GM23248 (cell line): ENCODE results near the gene PDE3B. TPM values are rescaled to one million over a fixed set of nuclear protein-coding genes. Genes with fewer than 3 reads are reported as not detected.
"Not testable (repeated sequence)": the region's sequence is repeated elsewhere in the genome, so short reads cannot be mapped to it uniquely, and the experiment has no call there.

Source experiments
- DNase-seq: peaks from one replicate; pipeline ENCODE4 v3.0.0-alpha.2; 2015
- H2AFZ ChIP-seq: fragments of 200-600 bp; sonication (generic); 2 replicates; pipeline ENCODE4 v1.6.1; 2016; ENCODE audit warnings: antibody characterized with exemption
- H3F3A ChIP-seq: fragments of 200-600 bp; sonication (generic); 2 replicates; pipeline ENCODE4 v1.6.1; 2016; ENCODE audit warnings: mild to moderate bottlenecking, antibody characterized with exemption, mixed run types; ENCODE audit not compliant: insufficient read depth
- H3K27ac ChIP-seq: fragments of 200-600 bp; sonication (generic); 2 replicates; pipeline ENCODE4 v1.5.1; 2016; ENCODE audit warnings: mild to moderate bottlenecking
- H3K27me3 ChIP-seq: fragments of 200-600 bp; sonication (generic); replicated peaks from 2 replicates; pipeline ENCODE4 v1.6.1; 2016; ENCODE audit warnings: mild to moderate bottlenecking; ENCODE audit not compliant: insufficient read depth
- H3K36me3 ChIP-seq: fragments of 200-600 bp; sonication (generic); 2 replicates; pipeline ENCODE4 v1.6.1; 2016; ENCODE audit warnings: low read depth, mild to moderate bottlenecking
- H3K4me1 ChIP-seq: fragments of 200-600 bp; sonication (generic); 2 replicates; pipeline ENCODE4 v1.6.1; 2016; ENCODE audit warnings: mild to moderate bottlenecking; ENCODE audit not compliant: insufficient read depth
- H3K4me2 ChIP-seq: fragments of 200-600 bp; sonication (generic); one replicate; pipeline ENCODE4 v1.6.1; 2016; ENCODE audit warnings: mild to moderate bottlenecking; ENCODE audit not compliant: unreplicated experiment
- H3K4me3 ChIP-seq: fragments of 200-600 bp; sonication (generic); 2 replicates; pipeline ENCODE4 v1.5.1; 2016; ENCODE audit warnings: mild to moderate bottlenecking
- H3K79me2 ChIP-seq: fragments of 200-600 bp; sonication (generic); 2 replicates; pipeline ENCODE4 v1.6.1; 2016; ENCODE audit warnings: mild to moderate bottlenecking; ENCODE audit not compliant: insufficient read depth
- H3K9ac ChIP-seq: fragments of 200-600 bp; sonication (generic); 2 replicates; pipeline ENCODE4 v1.6.1; 2016; ENCODE audit warnings: mild to moderate bottlenecking
- H3K9me2 ChIP-seq: fragments of 200-600 bp; sonication (generic); 2 replicates; pipeline ENCODE4 v1.6.1; 2016; ENCODE audit warnings: mixed run types, mild to moderate bottlenecking, moderate library complexity; ENCODE audit not compliant: insufficient read depth
- H3K9me3 ChIP-seq: fragments of 200-600 bp; sonication (generic); one replicate; pipeline ENCODE4 v1.6.1; 2017; ENCODE audit warnings: low read depth
- H4K20me1 ChIP-seq: fragments of 200-600 bp; sonication (generic); 2 replicates; pipeline ENCODE4 v1.6.0; 2016; ENCODE audit not compliant: insufficient read depth
- EZH2 ChIP-seq: fragments of 200-600 bp; sonication (generic); IDR thresholded peaks from 2 replicates; pipeline ENCODE4 v1.6.1; 2018; ENCODE audit warnings: antibody characterized with exemption, mild to moderate bottlenecking; ENCODE audit not compliant: insufficient read depth, poor library complexity, severe bottlenecking
- EZH2phosphoT487 ChIP-seq: fragments of 200-600 bp; sonication (generic); IDR thresholded peaks from 2 replicates; pipeline ENCODE4 v1.6.1; 2018; ENCODE audit warnings: antibody characterized with exemption, moderate library complexity, mild to moderate bottlenecking, low read depth; ENCODE audit not compliant: insufficient read depth
- WGBS, 2 experiments: methylation state at CpG; one replicate each; pipeline ENCODE4 v1.1.6; 2015 to 2017; ENCODE audit warnings: low lambda C conversion rate in 2 of 2, low coverage in 1 of 2; ENCODE audit errors: missing lambda C conversion rate in 2 of 2; 5-methylcytosine and 5-hydroxymethylcytosine counted together
- in situ Hi-C: fragments of 300-500 bp; cut with MboI; formaldehyde crosslinking; loops from 2 replicates; pipeline ENCODE4 v1.15.0; 2020
- polyA plus RNA-seq: library from polyadenylated mRNA; unstranded; fragments of >200 nt; fragmentation: Nextera tagmentation; extraction: Ambion mirVana; gene quantifications from 2 replicates; pipeline ENCODE4 v1.2.1, GENCODE V29; 2016
- total RNA-seq: library from RNA; depleted of rRNA; stranded (reverse); fragments of >200 nt; shearing (Covaris generic); gene quantifications from 2 replicates; pipeline ENCODE4 v1.2.3, GENCODE V29; 2014

PDE3B gene
- total and polyA plus RNA-seq, 2 experiments from 2014 or later = not detected

DNA sequence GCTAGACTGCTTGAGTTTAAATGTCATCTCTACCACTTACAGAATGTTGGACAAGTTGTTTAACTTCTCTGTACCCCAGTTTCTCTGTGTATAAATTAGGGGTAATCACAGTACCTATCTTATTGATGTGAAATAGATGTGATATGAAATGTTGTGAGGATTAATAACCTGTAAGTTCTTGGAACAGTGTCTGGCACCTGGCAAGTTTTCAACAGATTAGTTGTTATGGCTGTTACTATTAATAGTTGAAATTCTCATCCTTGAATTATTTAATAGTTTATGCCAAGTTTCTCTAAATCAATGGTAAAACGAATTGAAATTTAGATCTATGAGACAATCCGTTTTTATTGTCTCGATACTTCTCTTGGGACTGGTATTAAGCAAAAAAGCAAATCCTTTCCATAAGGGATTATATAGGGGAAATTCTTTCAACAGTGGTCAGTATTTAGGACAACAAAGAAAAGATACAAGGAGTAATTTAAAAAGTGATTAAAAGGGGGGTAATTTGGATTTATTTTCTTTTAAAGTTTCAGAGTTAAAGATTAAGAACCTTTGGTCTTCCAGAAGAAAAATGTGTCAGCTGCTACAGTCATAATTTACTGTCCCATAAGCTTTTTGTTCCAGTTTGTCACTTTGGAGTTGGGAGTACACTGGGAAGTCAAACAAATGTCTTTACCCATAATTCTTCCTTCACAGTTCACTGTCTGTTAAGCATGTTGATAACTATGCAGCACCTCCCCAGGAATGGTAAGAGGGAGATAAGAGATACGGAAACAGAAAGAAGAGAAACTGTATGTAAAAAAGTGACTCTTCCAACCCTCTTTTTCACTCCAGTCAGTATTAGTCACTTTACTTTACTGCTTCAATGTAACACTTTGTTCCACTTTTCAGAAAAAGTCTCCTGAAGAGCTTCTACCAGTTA, 13.2 kb downstream of the PDE3B start:
- no peaks in the 10 kb centered on the region for H3K79me2 ChIP-seq
- H3K4me2 ChIP-seq = no peak overlapping the region
- no peak overlapping the region for H3K9ac ChIP-seq
- DNase-seq = no peak
- no peak overlapping the region for H2AFZ ChIP-seq
- H3K9me2 ChIP-seq = no peaks in the 10 kb centered on the region
- H4K20me1 ChIP-seq = no peaks in the 10 kb centered on the region
- TF ChIP-seq EZH2phosphoT487 (no peak), EZH2 (no peak)
- in situ Hi-C loops = no loop called here
- H3K27ac ChIP-seq = no peak overlapping the region
- no peaks in the 10 kb centered on the region for H3K36me3 ChIP-seq
- no peaks in the 10 kb centered on the region for H3K9me3 ChIP-seq
- H3K27me3 ChIP-seq = peaks cover 26% of the 10 kb centered on the region
- H3K4me3 ChIP-seq = no peak overlapping the region
- H3K4me1 ChIP-seq = no peaks in the 10 kb centered on the region
- no peaks in the 10 kb centered on the region for H3F3A ChIP-seq
- 64 to 69% methylated on average over 4 of the region's 4 CpGs for whole genome bisulfite sequencing, 2 experiments

DNA sequence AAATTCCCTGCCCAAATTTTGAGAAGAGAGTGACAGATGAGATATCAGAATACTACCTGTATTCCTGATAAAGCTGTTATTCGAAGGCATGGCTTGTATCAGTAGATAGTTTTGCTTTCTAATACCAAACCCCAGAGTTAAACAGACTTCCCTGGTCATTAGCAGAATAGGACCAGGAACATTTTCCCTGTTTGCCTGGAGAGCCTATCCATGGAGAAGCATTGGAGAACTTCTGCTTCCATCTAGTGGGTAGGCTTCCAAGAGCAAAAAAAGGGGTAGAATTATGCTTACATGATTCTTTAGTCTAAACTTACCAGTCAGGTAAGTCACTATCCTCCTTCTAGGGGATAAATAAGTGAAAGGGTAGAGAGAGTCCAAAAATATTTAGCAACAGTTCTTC, 14.2 kb downstream of the PDE3B start:
- Histone ChIP-seq H3K36me3 (no peaks in the 10 kb centered on the region), H3K4me3 (no peak overlapping the region), H3K9me2 (no peaks in the 10 kb centered on the region), H3K79me2 (no peaks in the 10 kb centered on the region), H3F3A (no peaks in the 10 kb centered on the region), H3K27ac (no peak overlapping the region), H3K4me2 (no peak overlapping the region), H3K27me3 (peaks cover 24% of the 10 kb centered on the region), H4K20me1 (no peaks in the 10 kb centered on the region), H2AFZ (no peak overlapping the region), H3K9me3 (no peaks in the 10 kb centered on the region), H3K9ac (no peak overlapping the region), H3K4me1 (no peaks in the 10 kb centered on the region)
- 47 to 48% methylated on average over 1 of the region's 1 CpG for WGBS, 2 experiments
- in situ Hi-C loops = no loop called here
- no peak for TF ChIP-seq EZH2phosphoT487
- TF ChIP-seq EZH2 = no peak
- DNase-seq = no peak

DNA sequence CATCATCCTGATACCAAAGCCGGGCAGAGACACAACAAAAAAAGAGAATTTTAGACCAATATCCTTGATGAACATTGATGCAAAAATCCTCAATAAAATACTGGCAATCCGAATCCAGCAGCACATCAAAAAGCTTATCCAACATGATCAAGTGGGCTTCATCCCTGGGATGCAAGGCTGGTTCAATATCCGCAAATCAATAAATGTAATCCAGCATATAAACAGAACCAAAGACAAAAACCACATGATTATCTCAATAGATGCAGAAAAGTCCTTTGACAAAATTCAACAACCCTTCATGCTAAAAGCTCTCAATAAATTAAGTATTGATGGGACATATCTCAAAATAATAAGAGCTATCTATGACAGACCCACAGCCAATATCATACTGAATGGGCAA, 21.3 kb downstream of the PDE3B start:
- H3K79me2 ChIP-seq, H3K9me3 ChIP-seq, H4K20me1 ChIP-seq, H3F3A ChIP-seq, H3K4me1 ChIP-seq, H2AFZ ChIP-seq, H3K9me2 ChIP-seq, H3K27me3 ChIP-seq, H3K9ac ChIP-seq, H3K4me2 ChIP-seq, DNase-seq, H3K27ac ChIP-seq, H3K4me3 ChIP-seq, in situ Hi-C loops, H3K36me3 ChIP-seq: not testable (repeated sequence)
- 54 to 57% methylated on average over 3 of the region's 3 CpGs for WGBS, 2 experiments

DNA sequence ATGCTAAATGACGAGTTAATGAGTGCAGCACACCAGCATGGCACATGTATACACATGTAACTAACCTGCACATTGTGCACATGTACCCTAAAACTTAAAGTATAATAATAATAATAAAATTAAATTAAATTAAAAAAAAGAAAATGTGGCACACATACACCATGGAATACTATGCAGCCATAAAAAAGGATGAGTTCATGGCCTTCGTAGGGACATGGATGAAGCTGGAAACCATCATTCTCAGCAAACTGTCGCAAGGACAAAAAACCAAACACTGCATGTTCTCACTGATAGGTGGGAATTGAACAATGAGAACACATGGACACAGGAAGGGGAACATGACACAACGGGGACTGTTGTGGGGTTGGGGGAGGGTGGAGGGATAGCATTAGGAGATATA, 23.7 kb downstream of the PDE3B start:
- H3K27me3 ChIP-seq, in situ Hi-C loops, DNase-seq, H3K4me3 ChIP-seq, H3K9ac ChIP-seq, H3K36me3 ChIP-seq, H3K27ac ChIP-seq, H4K20me1 ChIP-seq, H2AFZ ChIP-seq, H3K4me1 ChIP-seq, H3K9me3 ChIP-seq, H3K9me2 ChIP-seq, H3F3A ChIP-seq, H3K4me2 ChIP-seq, H3K79me2 ChIP-seq: not testable (repeated sequence)
- 46 to 66% methylated on average over 4 of the region's 4 CpGs for WGBS, 2 experiments
